NCI-H82 treated with DMSO at 0.1 percent for 48 hours (cell line): ENCODE data around the gene KTI12.
"Not testable (repeated sequence)": the region's sequence is repeated elsewhere in the genome, so short reads cannot be mapped to it uniquely, and the experiment has no call there.

Experiments used
- DNase-seq: peaks from one replicate; lab custom pipeline; 2025; ENCODE audit not compliant: unreplicated experiment; lab: John Stamatoyannopoulos, UW

The KTI12 gene

GRCh38 chr1:52033190-52034049 lies at the start of gene KTI12:
KTI12 (minus strand) TSS chr1:52033810; CDS start chr1:52033761, 49 bp downstream.
- peak; percentile 68 for DNase-seq

- no peak for DNase-seq
Measured at GRCh38 chr1:52080014-52080415, 46.4 kb upstream of the KTI12 start.

- not testable (repeated sequence) for DNase-seq
Measured at GRCh38 chr1:52077277-52077676, 43.7 kb upstream of the KTI12 start.

GRCh38 chr1:52072291-52072690 lies 38.7 kb upstream of the KTI12 start:
- no peak for DNase-seq

- DNase-seq: no peak
Measured at GRCh38 chr1:52070704-52071103, 37.1 kb upstream of the KTI12 start.

GRCh38 chr1:52063192-52063591 lies 29.6 kb upstream of the KTI12 start:
- DNase-seq: no peak

GRCh38 chr1:52060822-52061221 lies 27.2 kb upstream of the KTI12 start:
- DNase-seq: no peak

- no peak for DNase-seq
Measured at GRCh38 chr1:52059888-52060287, 26.3 kb upstream of the KTI12 start.

GRCh38 chr1:52059321-52059720 lies 25.7 kb upstream of the KTI12 start:
- DNase-seq: no peak

- DNase-seq: no peak
Measured at GRCh38 chr1:52057876-52058415, 24.3 kb upstream of the KTI12 start.

- no peak for DNase-seq
Measured at GRCh38 chr1:52057255-52057654, 23.6 kb upstream of the KTI12 start.

GRCh38 chr1:52056937-52057231 lies 23.3 kb upstream of the KTI12 start:
- DNase-seq: no peak

- DNase-seq: peak; percentile 96
Measured at GRCh38 chr1:52056163-52056936, 22.7 kb upstream of the KTI12 start, which contains the start of gene BTF3L4. BTF3L4 (plus strand) TSS chr1:52056295; CDS start chr1:52059848, 3,553 bp downstream.

GRCh38 chr1:52055866-52056162 lies 22.2 kb upstream of the KTI12 start:
- no peak for DNase-seq

- DNase-seq: peak; percentile 89
Measured at GRCh38 chr1:52055066-52055865, 21.7 kb upstream of the KTI12 start, which contains the start of gene TXNDC12. TXNDC12 (minus strand) TSS chr1:52055191; CDS start chr1:52055096, 95 bp downstream.

- no peak for DNase-seq
Measured at GRCh38 chr1:52054496-52055065, 21.0 kb upstream of the KTI12 start.

- no peak for DNase-seq
Measured at GRCh38 chr1:52053862-52054261, 20.3 kb upstream of the KTI12 start.

- DNase-seq: not testable (repeated sequence)
Measured at GRCh38 chr1:52049337-52049736, 15.7 kb upstream of the KTI12 start.

GRCh38 chr1:52045666-52046195 lies 12.1 kb upstream of the KTI12 start:
- not testable (repeated sequence) for DNase-seq

- DNase-seq: no peak
Measured at GRCh38 chr1:52045236-52045635, 11.6 kb upstream of the KTI12 start.
